GM12878 (cell line): Measurements from ENCODE around the gene COX6B1. TPM values are rescaled to one million over a fixed set of nuclear protein-coding genes. Genes with fewer than 3 reads are reported as not detected.
A peak's percentile ranks its signal among the peaks of the same experiment; 100 is the strongest.

Experiments
- ATAC-seq: fragments of 200-7000 bp; cut with Tn5 transposase; 3 replicates; pipeline ENCODE4 v1.9.1; 2020; ENCODE audit warnings: mild to moderate bottlenecking, moderate library complexity
- BruUV-seq: library from RNA; stranded (reverse); fragments of 400-500 nt; replicated peaks from 2 replicates; lab custom pipeline; 2021; lab: Mats Ljungman, UMichigan
- CTCF ChIA-PET: fragments of 300-600 bp; sonication (Branson Sonifier 250); formaldehyde crosslinking; extraction: SDS; loops from one replicate; lab custom pipeline; 2021; ENCODE audit warnings: inconsistent platforms; lab: Yijun Ruan, JAX
- POLR2A ChIA-PET: fragments of 350-600 bp; formaldehyde crosslinking; extraction: SDS; loops from one replicate; lab custom pipeline; 2021; ENCODE audit warnings: inconsistent platforms; lab: Charles Lee
- RAD21 ChIA-PET: fragments of 300-600 bp; sonication (Branson Sonifier 250); formaldehyde crosslinking; loops from one replicate; lab custom pipeline; 2023; ENCODE audit warnings: antibody characterized with exemption; ENCODE audit not compliant: unreplicated experiment; lab: Charles Lee
- SMC1A ChIA-PET: fragments of 300-600 bp; sonication (Branson Sonifier 250); formaldehyde crosslinking; loops from one replicate; lab custom pipeline; 2023; ENCODE audit not compliant: unreplicated experiment, uncharacterized antibody; lab: Charles Lee
- DNase-seq: peaks from one replicate; pipeline ENCODE4 v3.0.0-alpha.2; 2011; ENCODE audit warnings: low read depth, low spot score
- FAIRE-seq: peaks from 3 replicates; lab custom pipeline; 2011; peaks lifted over from hg19 to GRCh38; lab: Jason Lieb, UNC
- H2AFZ ChIP-seq: 2 replicates; pipeline ENCODE4 v1.6.0; 2011; ENCODE audit warnings: low read depth, low read length, control low read depth; ENCODE audit not compliant: control insufficient read depth
- H3K27ac ChIP-seq: 2 replicates; pipeline ENCODE4 v1.5.1; 2011; ENCODE audit warnings: control low read depth; ENCODE audit not compliant: control insufficient read depth, insufficient read depth
- H3K27me3 ChIP-seq, 2 experiments: replicated peaks in 1 of 2; 2 replicates each; pipeline versions ENCODE4 v1.6.0 to v1.6.1; 2011; ENCODE audit warnings: low read length in 1 of 2; ENCODE audit not compliant: control insufficient read depth in 2 of 2, insufficient read depth in 2 of 2
- H3K36me3 ChIP-seq, 2 experiments: 2 replicates each; pipeline ENCODE4 v1.5.1; 2011; ENCODE audit warnings: low read length in 1 of 2; ENCODE audit not compliant: control insufficient read depth in 2 of 2, insufficient read depth in 2 of 2
- H3K4me1 ChIP-seq: 2 replicates; pipeline ENCODE4 v1.6.1; 2011; ENCODE audit warnings: mild to moderate bottlenecking, low read length, moderate library complexity, mixed read lengths; ENCODE audit not compliant: control insufficient read depth, insufficient read depth
- H3K4me2 ChIP-seq: 2 replicates; pipeline ENCODE4 v1.6.0; 2011; ENCODE audit warnings: control low read depth; ENCODE audit not compliant: control insufficient read depth, insufficient read depth
- H3K4me3 ChIP-seq: fragments of 200-600 bp; sonication (generic); 2 replicates; pipeline ENCODE4 v1.5.1; 2016
- H3K79me2 ChIP-seq: 2 replicates; pipeline ENCODE4 v1.6.0; 2011; ENCODE audit warnings: low read length; ENCODE audit not compliant: control insufficient read depth, insufficient read depth
- H3K9ac ChIP-seq: 2 replicates; pipeline ENCODE4 v1.8.0; 2011; ENCODE audit warnings: low read length, control low read depth, mixed read lengths; ENCODE audit not compliant: control insufficient read depth, insufficient read depth
- H3K9me3 ChIP-seq: replicated peaks from 3 replicates; pipeline ENCODE4 v1.5.1; 2011; ENCODE audit warnings: mild to moderate bottlenecking, low read length; ENCODE audit not compliant: control insufficient read depth, insufficient read depth
- H4K20me1 ChIP-seq: 2 replicates; pipeline ENCODE4 v1.6.0; 2011; ENCODE audit not compliant: control insufficient read depth, insufficient read depth
- CHD1 ChIP-seq: IDR thresholded peaks from 2 replicates; pipeline ENCODE4 v1.6.1; 2012; ENCODE audit warnings: low read depth, low read length, improper control_type of control experiment
- CREB1 ChIP-seq: IDR thresholded peaks from 2 replicates; pipeline ENCODE4 v1.6.1; 2012; ENCODE audit warnings: low read depth, mild to moderate bottlenecking, inconsistent platforms
- IKZF2 ChIP-seq, 2 experiments: fragments of 450-650 bp; IDR thresholded peaks; 2 replicates each; pipeline ENCODE4 v1.6.1; 2017; ENCODE audit warnings: mild to moderate bottlenecking in 2 of 2, moderate library complexity in 2 of 2
- KLF5 ChIP-seq: fragments of 450-650 bp; IDR thresholded peaks from 2 replicates; pipeline ENCODE4 v1.6.1; 2014; ENCODE audit warnings: mild to moderate bottlenecking; ENCODE audit not compliant: partially characterized antibody
- MTA2 ChIP-seq: fragments of 450-650 bp; IDR thresholded peaks from 2 replicates; pipeline ENCODE4 v1.6.1; 2016; ENCODE audit warnings: low read depth, mild to moderate bottlenecking, moderate library complexity
- NR2F1 ChIP-seq: fragments of 450-650 bp; conservative IDR thresholded peaks from 2 replicates; pipeline ENCODE4 v1.6.1; 2017; ENCODE audit warnings: mild to moderate bottlenecking
- POU2F2 ChIP-seq: IDR thresholded peaks from 3 replicates; pipeline ENCODE4 v1.6.1; 2011; ENCODE audit warnings: low read depth, mild to moderate bottlenecking, low read length, borderline replicate concordance
- ZNF207 ChIP-seq: fragments of 450-650 bp; IDR thresholded peaks from 2 replicates; pipeline ENCODE4 v1.6.1; 2014; ENCODE audit warnings: antibody characterized with exemption, mild to moderate bottlenecking, borderline replicate concordance
- ZNF687 ChIP-seq: fragments of 450-650 bp; IDR thresholded peaks from 2 replicates; pipeline ENCODE4 v1.6.1; 2017; ENCODE audit warnings: mild to moderate bottlenecking, moderate library complexity
- WGBS: methylation state at CpG from one replicate; pipeline ENCODE4 v1.1.6; 2016; ENCODE audit warnings: low lambda C conversion rate; ENCODE audit not compliant: insufficient replicate concordance, insufficient coverage; ENCODE audit errors: missing lambda C conversion rate; 5-methylcytosine and 5-hydroxymethylcytosine counted together
- in situ Hi-C: fragments of 300-500 bp; cut with MboI; formaldehyde crosslinking; loops from 9 replicates; pipeline ENCODE4 v1.14.3; 2018; ENCODE audit warnings: mixed read lengths
- intact Hi-C: fragments of 100-400 bp; cut with micrococcal nuclease; formaldehyde crosslinking; loops from one replicate; pipeline ENCODE4 v1.14.2; 2022; ENCODE audit not compliant: unreplicated experiment
- polyA plus RNA-seq, 11 experiments: library from polyadenylated mRNA; depleted of rRNA in 4 of 11; unstranded in 6 of 11; stranded (reverse) in 5 of 11; fragments of >200 nt; fragmentation: Nextera tagmentation in 4 of 11; fragmentation: Illumina TruSeq in 1 of 11; extraction: Ambion mirVana in 4 of 11; extraction: Trizol in 1 of 11; gene quantifications; 1 replicate in 1 of 11; 2 replicates in 10 of 11; pipeline versions ENCODE4 v1.2.1 to v1.2.3, GENCODE V29; 2011 to 2016; ENCODE audit warnings: inconsistent platforms in 2 of 11, missing spikeins in 2 of 11, low read depth in 1 of 11
- total RNA-seq, 4 experiments: library from RNA; depleted of rRNA in 3 of 4; stranded (reverse); fragments of >200 nt in 3 of 4; fragmentation: Illumina TruSeq in 1 of 4; extraction: Trizol in 1 of 4; gene quantifications; 2 replicates each; pipeline versions ENCODE4 v1.2.1 to v1.2.3, GENCODE V29; 2013 to 2021
- TF ChIP-seq, protein P1 (sequence below): IDR thresholded peaks from 2 replicates; pipeline ENCODE4 v1.6.1; 2012; ENCODE audit warnings: low read depth, low read length, improper control_type of control experiment

Gene COX6B1
- total and polyA plus RNA-seq, 10 of the 15 experiments (the other 5 are each of a cell fraction or from before 2014, with no cell fraction given) = 500 to 1,700 (median 862) TPM

DNA sequence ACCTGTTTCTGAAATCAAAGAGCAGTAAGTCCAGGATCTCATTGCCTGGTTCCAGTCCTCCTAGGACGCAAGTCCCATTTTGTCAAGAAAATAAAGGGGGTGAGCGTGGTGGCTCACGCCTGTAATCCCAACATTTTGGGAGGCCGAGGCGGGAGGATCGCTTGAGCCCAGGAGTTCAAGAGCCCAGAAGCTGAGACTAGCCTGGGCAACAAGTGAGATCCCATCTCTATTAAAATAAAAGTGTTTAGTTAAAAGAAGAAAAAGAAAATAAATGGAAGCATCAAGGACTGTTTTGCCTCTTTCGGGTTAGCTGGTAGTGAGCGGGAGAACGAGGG is 35.9 kb upstream of the COX6B1 start:
- Histone ChIP-seq H2AFZ (peak overlapping the region; percentile 91), H4K20me1 (no peaks in the 10 kb centered on the region), H3K36me3 (no peaks in the 10 kb centered on the region), H3K4me1 (peaks cover 17% of the 10 kb centered on the region), H3K4me2 (peak overlapping the region; percentile 52), H3K79me2 (peaks cover 4% of the 10 kb centered on the region), H3K4me3 (peak overlapping the region; percentile 74; the same call in 1 of the 2 replicates), H3K9me3 (peaks cover 9% of the 10 kb centered on the region), H3K27ac (peak overlapping the region; percentile 81), H3K9ac (peak overlapping the region; percentile 95), H3K27me3 (no peaks in the 10 kb centered on the region)
- ATAC-seq = peak; percentile 9; the same call in 2 of the 3 replicates
- POLR2A ChIA-PET = interaction anchor here (0.7 to 3.7 kb wide), 7 partner anchors 10 to 103 kb away, joined by 3 to 30 read pairs (median 6); partner anchors contain the start of gene COX6B1
- 25% methylated on average over 9 of the region's 9 CpGs for WGBS
- FAIRE-seq = no peak
- RAD21 ChIA-PET = interaction anchor here (0.8 to 1.2 kb wide), 3 partner anchors 36 to 102 kb away, joined by 3 read pairs; partner anchors contain the start of gene COX6B1
- SMC1A ChIA-PET = interaction anchor here (0.9 to 2.3 kb wide), 3 partner anchors 12 to 102 kb away, joined by 3 to 8 read pairs (median 4); no protein-coding TSS in a partner anchor
- TF ChIP-seq CHD1 (no peak), MTA2 (peak; percentile 34; the same call in 1 of the 2 replicates)
- DNase-seq = no peak
- TSS peak; percentile 97 for BruUV-seq
- CTCF ChIA-PET = interaction anchor here (1.0 to 1.6 kb wide), 4 partner anchors 16 to 102 kb away, joined by 3 to 5 read pairs (median 4); no protein-coding TSS in a partner anchor
- intact Hi-C loops (loop anchor here (5.0 kb wide), 1 partner anchor 65 kb away; the partner anchor contains the start of gene TMEM147), in situ Hi-C loops (no loop called here)

GRCh38 chr19:35612559-35613321 is 35.4 kb upstream of the COX6B1 start, which contains the start of gene HAUS5:
Gene HAUS5, plus strand, starts transcription at chr19:35612735. Its CDS starts 60 bp downstream, at chr19:35612795.
- no peaks in the 10 kb centered on the region for H3K36me3 ChIP-seq
- peak within 1 kb of the TSS; percentile 57 for H3K4me2 ChIP-seq
- CTCF ChIA-PET = interaction anchor here (0.7 to 1.6 kb wide), 4 partner anchors 12 to 102 kb away, joined by 3 to 4 read pairs (median 3); no protein-coding TSS in a partner anchor
- H3K9me3 ChIP-seq = peaks cover 7% of the 10 kb centered on the region
- intact Hi-C loops = loop anchor here (5.0 kb wide), 1 partner anchor 65 kb away; the partner anchor contains the start of gene TMEM147
- no peaks in the 10 kb centered on the region for H4K20me1 ChIP-seq
- H2AFZ ChIP-seq = peak within 1 kb of the TSS; percentile 91
- SMC1A ChIA-PET = interaction anchor here (0.6 to 2.3 kb wide), 6 partner anchors 11 to 102 kb away, joined by 3 to 8 read pairs (median 4); no protein-coding TSS in a partner anchor
- H3K9ac ChIP-seq = peak within 1 kb of the TSS; percentile 95
- peak; percentile 95 for FAIRE-seq
- RAD21 ChIA-PET = interaction anchor here (0.8 to 1.2 kb wide), 3 partner anchors 36 to 102 kb away, joined by 3 read pairs; partner anchors contain the start of gene COX6B1
- peak within 1 kb of the TSS; percentile 74 for H3K4me3 ChIP-seq
- peak; percentile 92 for ATAC-seq
- in situ Hi-C loops = no loop called here
- no peaks in the 10 kb centered on the region for H3K27me3 ChIP-seq
- H3K79me2 ChIP-seq = peaks cover 4% of the 10 kb centered on the region
- 2% methylated on average over 47 of the region's 47 CpGs for WGBS
- peak within 1 kb of the TSS; percentile 81 for H3K27ac ChIP-seq
- peak; percentile 70 for DNase-seq
- peaks cover 17% of the 10 kb centered on the region for H3K4me1 ChIP-seq
- BruUV-seq = TSS peak; percentile 73
- POLR2A ChIA-PET = interaction anchor here (0.7 to 3.7 kb wide), 9 partner anchors 8 to 104 kb away, joined by 3 to 30 read pairs (median 5); partner anchors contain the start of gene COX6B1
- TF ChIP-seq, protein P1, sequence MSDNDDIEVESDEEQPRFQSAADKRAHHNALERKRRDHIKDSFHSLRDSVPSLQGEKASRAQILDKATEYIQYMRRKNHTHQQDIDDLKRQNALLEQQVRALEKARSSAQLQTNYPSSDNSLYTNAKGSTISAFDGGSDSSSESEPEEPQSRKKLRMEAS = no peak; the same call in 1 of the 2 replicates
- peak; percentile 40; the same call in 1 of the 2 replicates for TF ChIP-seq NR2F1
- TF ChIP-seq ZNF687 = peak; percentile 68
- TF ChIP-seq KLF5 = peak; percentile 53
- peak; percentile 67; the same call in 2 of the 3 replicates for TF ChIP-seq POU2F2
- TF ChIP-seq ZNF207 = 0 out of 2 replicates have a peak, but pooled peaks have one; percentile 59
- TF ChIP-seq IKZF2 (IDR thresholded peaks at IDR 0.05) = no peak; a peak in 1 of 4 replicates
- TF ChIP-seq CREB1 = peak; percentile 100
